DND-41 (cell line): ENCODE measurements around the gene R3HCC1L.
"Not testable (repeated sequence)": the region's sequence is repeated elsewhere in the genome, so short reads cannot be mapped to it uniquely, and the experiment has no call there.

Experiments used
- ATAC-seq: fragments of 200-7000 bp; cut with Tn5 transposase; 3 replicates; pipeline ENCODE4 v1.9.1; 2021; ENCODE audit warnings: low read depth; ENCODE audit not compliant: insufficient read depth
- DNase-seq: peaks from one replicate; pipeline ENCODE4 v3.0.0-alpha.2; 2020
- H2AFZ ChIP-seq: 2 replicates; pipeline ENCODE4 v1.6.0; 2012; ENCODE audit warnings: low read depth, low read length
- H3K27ac ChIP-seq: 2 replicates; pipeline ENCODE4 v1.5.1; 2012; ENCODE audit warnings: low read length, inconsistent platforms
- H3K27me3 ChIP-seq: fragments of 200-600 bp; sonication (generic); 2 replicates; pipeline ENCODE4 v1.6.0; 2012; ENCODE audit warnings: low read length, mild to moderate bottlenecking, inconsistent platforms; ENCODE audit not compliant: insufficient read depth, poor library complexity
- H3K36me3 ChIP-seq: 2 replicates; pipeline ENCODE4 v1.5.1; 2012; ENCODE audit warnings: low read length, inconsistent platforms; ENCODE audit not compliant: insufficient read depth
- H3K4me1 ChIP-seq: 2 replicates; pipeline ENCODE4 v1.5.1; 2012; ENCODE audit warnings: mild to moderate bottlenecking, low read length; ENCODE audit not compliant: insufficient read depth
- H3K4me2 ChIP-seq: 2 replicates; pipeline ENCODE4 v1.6.0; 2012; ENCODE audit warnings: mild to moderate bottlenecking, moderate library complexity, low read length, inconsistent platforms; ENCODE audit not compliant: insufficient read depth
- H3K4me3 ChIP-seq, 2 experiments: fragments of 200-600 bp in 1 of 2; shearing (Covaris generic) in 1 of 2; 2 replicates each; pipeline ENCODE4 v1.5.1; 2012 to 2016; ENCODE audit warnings: inconsistent platforms in 2 of 2, low read length in 2 of 2, mild to moderate bottlenecking in 2 of 2, low read depth in 1 of 2, moderate library complexity in 1 of 2
- H3K79me2 ChIP-seq: 2 replicates; pipeline ENCODE4 v1.6.0; 2012; ENCODE audit warnings: low read length, inconsistent platforms; ENCODE audit not compliant: insufficient read depth
- H3K9ac ChIP-seq: 2 replicates; pipeline ENCODE4 v1.6.0; 2012; ENCODE audit warnings: low read depth, mild to moderate bottlenecking, inconsistent platforms, low read length, moderate library complexity
- H3K9me3 ChIP-seq: 2 replicates; pipeline ENCODE4 v1.5.1; 2012; ENCODE audit warnings: low read length, moderate library complexity, mild to moderate bottlenecking, inconsistent platforms; ENCODE audit not compliant: insufficient read depth, severe bottlenecking
- H4K20me1 ChIP-seq: 2 replicates; pipeline ENCODE4 v1.6.0; 2012; ENCODE audit warnings: low read length; ENCODE audit not compliant: insufficient read depth
- EZH2 ChIP-seq: IDR thresholded peaks from 3 replicates; pipeline ENCODE4 v1.6.1; 2012; ENCODE audit warnings: borderline replicate concordance, low read depth, mild to moderate bottlenecking, moderate library complexity, low read length, inconsistent platforms; ENCODE audit not compliant: severe bottlenecking
- TF ChIP-seq, protein P1 (sequence below): IDR thresholded peaks from 2 replicates; pipeline ENCODE4 v1.5.1; 2012; ENCODE audit warnings: borderline replicate concordance, low read length, moderate library complexity, mild to moderate bottlenecking; ENCODE audit not compliant: poor library complexity, severe bottlenecking; ENCODE audit errors: extremely low read depth

The R3HCC1L gene

DNA sequence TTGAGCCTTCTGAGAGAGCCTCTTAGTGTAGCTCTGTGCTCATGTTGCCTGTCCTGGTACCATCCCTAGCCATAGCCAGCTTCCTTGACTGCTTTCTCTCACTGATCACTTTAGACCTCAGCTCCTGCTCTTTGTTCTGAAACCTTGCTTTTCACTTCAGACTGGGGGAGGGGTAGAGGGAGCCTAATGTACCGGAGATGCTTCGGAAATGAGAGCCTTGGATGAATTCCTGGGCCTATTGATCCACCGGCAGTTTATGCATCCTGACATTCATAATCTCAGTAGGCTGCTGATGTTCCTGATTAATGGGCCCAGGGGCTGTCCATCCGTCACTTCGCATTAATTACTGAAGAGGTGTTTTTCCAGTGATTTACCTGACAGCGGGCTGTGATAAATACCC, 38.8 kb downstream of the R3HCC1L start:
- Histone ChIP-seq H3K27me3 (no peaks in the 10 kb centered on the region), H3K9me3 (no peaks in the 10 kb centered on the region), H3K4me3 (no peak overlapping the region), H4K20me1 (peaks cover 8% of the 10 kb centered on the region; the same call in 1 of the 2 replicates), H2AFZ (no peak overlapping the region), H3K36me3 (peaks cover 42% of the 10 kb centered on the region), H3K9ac (no peak overlapping the region), H3K27ac (no peak overlapping the region), H3K4me2 (no peak overlapping the region), H3K4me1 (no peaks in the 10 kb centered on the region), H3K79me2 (peaks cover 34% of the 10 kb centered on the region)
- no peak for TF ChIP-seq EZH2
- TF ChIP-seq, protein P1, sequence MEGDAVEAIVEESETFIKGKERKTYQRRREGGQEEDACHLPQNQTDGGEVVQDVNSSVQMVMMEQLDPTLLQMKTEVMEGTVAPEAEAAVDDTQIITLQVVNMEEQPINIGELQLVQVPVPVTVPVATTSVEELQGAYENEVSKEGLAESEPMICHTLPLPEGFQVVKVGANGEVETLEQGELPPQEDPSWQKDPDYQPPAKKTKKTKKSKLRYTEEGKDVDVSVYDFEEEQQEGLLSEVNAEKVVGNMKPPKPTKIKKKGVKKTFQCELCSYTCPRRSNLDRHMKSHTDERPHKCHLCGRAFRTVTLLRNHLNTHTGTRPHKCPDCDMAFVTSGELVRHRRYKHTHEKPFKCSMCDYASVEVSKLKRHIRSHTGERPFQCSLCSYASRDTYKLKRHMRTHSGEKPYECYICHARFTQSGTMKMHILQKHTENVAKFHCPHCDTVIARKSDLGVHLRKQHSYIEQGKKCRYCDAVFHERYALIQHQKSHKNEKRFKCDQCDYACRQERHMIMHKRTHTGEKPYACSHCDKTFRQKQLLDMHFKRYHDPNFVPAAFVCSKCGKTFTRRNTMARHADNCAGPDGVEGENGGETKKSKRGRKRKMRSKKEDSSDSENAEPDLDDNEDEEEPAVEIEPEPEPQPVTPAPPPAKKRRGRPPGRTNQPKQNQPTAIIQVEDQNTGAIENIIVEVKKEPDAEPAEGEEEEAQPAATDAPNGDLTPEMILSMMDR = no peak
- ATAC-seq (no peak), DNase-seq (no peak)

DNA sequence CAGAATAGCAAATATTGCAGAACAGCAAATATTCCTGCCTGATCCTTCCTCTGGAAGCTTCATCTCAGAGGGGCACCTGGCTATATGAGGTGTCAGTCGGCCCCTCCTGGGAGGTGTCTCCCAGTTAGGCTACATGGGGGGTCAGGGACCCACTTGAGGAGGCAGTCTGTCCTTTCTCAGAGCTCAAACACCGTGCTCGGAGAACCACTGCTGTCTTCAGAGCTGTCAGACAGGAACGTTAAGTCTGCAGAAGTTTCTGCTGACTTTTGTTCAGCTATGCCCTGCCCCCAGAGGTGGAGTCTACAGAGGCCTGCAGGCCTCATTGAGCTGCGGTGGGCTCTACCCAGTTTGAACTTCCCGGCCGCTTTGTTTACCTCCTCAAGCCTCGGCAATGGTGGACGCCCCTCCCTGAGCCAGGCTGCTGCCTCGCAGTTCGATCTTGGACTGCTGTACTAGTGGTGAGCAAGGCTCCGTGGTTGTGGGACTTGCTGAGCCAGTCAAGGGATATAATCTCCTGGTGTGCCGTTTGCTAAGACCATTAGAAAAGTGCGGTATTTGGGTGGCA, 48.0 kb downstream of the R3HCC1L start:
- not testable (repeated sequence) for H3K4me2 ChIP-seq, H3K4me3 ChIP-seq, H2AFZ ChIP-seq, DNase-seq, H3K27ac ChIP-seq, H3K27me3 ChIP-seq, ATAC-seq, H3K4me1 ChIP-seq, H3K9me3 ChIP-seq, H3K9ac ChIP-seq, H4K20me1 ChIP-seq
- H3K79me2 ChIP-seq = peaks cover 47% of the 10 kb centered on the region
- peaks cover 49% of the 10 kb centered on the region for H3K36me3 ChIP-seq

DNA sequence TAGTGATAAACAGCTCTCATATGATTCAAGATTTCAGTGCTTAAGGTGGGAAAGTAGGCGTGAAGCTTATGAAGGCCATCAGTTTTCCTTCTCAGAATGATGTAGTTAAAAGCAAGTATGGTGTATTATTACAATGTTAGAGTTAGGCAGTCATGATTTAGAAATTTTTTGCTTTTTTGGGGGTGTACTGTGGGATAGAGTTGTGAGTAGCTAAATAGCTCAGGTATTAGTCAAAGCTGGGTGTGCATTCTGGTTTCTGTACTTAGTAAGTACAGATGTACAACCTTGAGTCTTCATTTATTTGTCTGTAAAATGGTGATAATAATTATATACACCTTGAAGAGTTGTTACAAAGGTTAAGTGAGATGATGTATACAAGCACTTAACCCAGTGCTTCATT, 52.2 kb downstream of the R3HCC1L start:
- Histone ChIP-seq H3K4me2 (no peak overlapping the region), H3K9ac (no peak overlapping the region), H3K9me3 (no peaks in the 10 kb centered on the region), H2AFZ (no peak overlapping the region), H3K4me1 (no peaks in the 10 kb centered on the region), H3K27ac (no peak overlapping the region), H3K4me3 (no peak overlapping the region), H3K79me2 (peaks cover 31% of the 10 kb centered on the region), H3K27me3 (no peaks in the 10 kb centered on the region), H4K20me1 (peaks cover 7% of the 10 kb centered on the region; the same call in 1 of the 2 replicates), H3K36me3 (peaks cover 56% of the 10 kb centered on the region)
- ATAC-seq (no peak), DNase-seq (no peak)
- TF ChIP-seq EZH2 = no peak
- TF ChIP-seq, protein P1 = no peak

DNA sequence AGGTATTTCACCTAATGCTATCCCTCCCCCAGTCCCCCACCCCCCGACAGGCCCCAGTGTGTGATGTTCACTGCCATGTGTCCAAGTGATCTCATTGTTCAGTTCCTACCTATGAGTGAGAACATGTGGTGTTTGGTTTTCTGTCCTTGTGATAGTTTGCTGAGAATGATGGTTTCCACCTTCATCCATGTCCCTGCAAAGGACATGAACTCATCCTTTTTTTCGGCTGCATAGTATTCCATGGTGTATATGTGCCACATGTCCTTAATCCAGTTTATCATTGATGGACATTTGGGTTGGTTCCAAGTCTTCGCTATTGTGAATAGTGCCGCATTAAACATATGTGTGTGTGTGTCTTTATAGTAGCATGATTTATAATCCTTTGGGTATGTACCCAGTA, 56.3 kb downstream of the R3HCC1L start:
- not testable (repeated sequence) for H3K4me2 ChIP-seq, H3K79me2 ChIP-seq, H3K9me3 ChIP-seq, H2AFZ ChIP-seq, H4K20me1 ChIP-seq, DNase-seq, ATAC-seq, H3K4me3 ChIP-seq, H3K4me1 ChIP-seq, H3K9ac ChIP-seq, H3K27ac ChIP-seq, H3K27me3 ChIP-seq
- peaks cover 36% of the 10 kb centered on the region for H3K36me3 ChIP-seq
